Mononuclear cell (primary cell): ENCODE data around the gene CNN1. TPM values are rescaled to one million over a fixed set of nuclear protein-coding genes. Genes with fewer than 3 reads are reported as not detected.
"Not testable (repeated sequence)": the region's sequence is repeated elsewhere in the genome, so short reads cannot be mapped to it uniquely, and the experiment has no call there.

Experiments used
- H3K27me3 ChIP-seq: 2 replicates; pipeline ENCODE4 v1.6.0; 2011; ENCODE audit warnings: low read length, control low read depth; ENCODE audit not compliant: insufficient read depth
- H3K4me1 ChIP-seq: 2 replicates; pipeline ENCODE4 v1.5.1; 2011; ENCODE audit warnings: mild to moderate bottlenecking, low read length, control low read depth; ENCODE audit not compliant: insufficient read depth
- H3K4me3 ChIP-seq: 2 replicates; pipeline ENCODE4 v1.5.1; 2011; ENCODE audit warnings: mild to moderate bottlenecking, low read length, moderate library complexity
- H3K9me3 ChIP-seq: 2 replicates; pipeline ENCODE4 v1.5.1; 2011; ENCODE audit warnings: low read depth, mild to moderate bottlenecking, control low read depth, low read length
- total RNA-seq: library from RNA; depleted of rRNA; stranded (reverse); fragments of >200 nt; gene quantifications from one replicate; pipeline ENCODE4 v1.2.3, GENCODE V29; 2012

Gene CNN1
- total RNA-seq, 1 donor, result 0.52 TPM

DNA sequence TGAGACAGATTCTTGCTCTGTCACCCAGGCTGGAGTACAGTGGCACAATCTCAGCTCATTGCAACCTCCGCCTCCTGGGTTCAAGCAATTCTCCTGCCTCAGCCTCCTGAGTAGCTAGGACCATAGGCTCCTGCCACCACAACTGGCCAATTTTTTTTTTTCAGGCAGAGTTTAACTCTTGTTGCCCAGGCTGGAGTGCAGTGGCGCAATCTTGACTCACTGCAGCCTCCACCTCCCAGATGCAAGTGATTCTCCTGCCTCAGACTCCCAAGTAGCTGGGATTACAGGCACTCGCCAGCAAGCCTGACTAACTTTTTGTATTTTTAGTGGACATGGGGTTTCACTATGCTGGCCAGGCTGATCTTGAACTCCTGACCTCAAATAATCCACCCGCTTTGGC is 35.1 kb downstream of the CNN1 start:
- not testable (repeated sequence) for H3K4me3 ChIP-seq, H3K9me3 ChIP-seq, H3K27me3 ChIP-seq
- peaks cover 30% of the 10 kb centered on the region for H3K4me1 ChIP-seq

DNA sequence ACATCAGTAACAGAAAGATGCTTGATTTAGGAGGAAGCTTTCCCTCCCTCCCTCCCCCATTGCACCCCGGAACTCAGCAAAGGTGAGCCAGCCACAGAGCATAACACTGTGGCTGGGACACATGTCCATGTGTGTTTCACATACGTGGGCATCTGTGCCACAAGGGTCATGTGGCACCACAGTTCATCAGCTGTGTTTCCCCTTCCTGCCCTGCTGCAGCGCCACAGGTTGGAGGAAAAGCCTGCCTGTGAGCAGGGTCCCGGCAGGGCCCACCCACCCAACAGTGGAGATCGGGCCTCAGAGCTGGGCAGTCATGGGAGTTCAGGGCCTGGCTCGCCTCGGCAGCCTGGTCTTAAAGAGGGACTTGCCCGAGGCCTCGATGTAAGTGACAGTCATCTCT is 36.0 kb downstream of the CNN1 start:
- Histone ChIP-seq H3K27me3 (no peaks in the 10 kb centered on the region), H3K4me3 (no peak overlapping the region), H3K9me3 (no peaks in the 10 kb centered on the region), H3K4me1 (peaks cover 34% of the 10 kb centered on the region)

DNA sequence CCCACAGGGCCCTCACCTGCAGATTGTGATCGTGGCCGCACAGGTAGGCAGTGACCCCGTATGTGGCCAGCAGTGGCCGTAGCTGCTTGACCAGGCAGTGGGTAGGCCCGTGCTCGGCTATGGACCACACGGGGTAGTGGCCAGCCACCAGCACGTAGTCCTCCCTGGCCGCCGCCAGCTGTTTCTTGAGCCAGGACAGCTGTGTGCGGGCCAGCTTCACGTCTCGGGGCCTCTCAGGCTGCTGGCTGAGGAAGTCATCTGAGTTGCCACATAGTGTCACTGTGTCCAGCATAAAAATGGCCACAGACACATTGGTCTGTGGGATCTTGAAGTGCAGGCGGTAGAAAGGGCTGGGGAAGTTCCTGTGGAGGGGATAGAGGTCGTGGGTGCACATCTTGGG is 37.6 kb downstream of the CNN1 start:
- Histone ChIP-seq H3K9me3 (no peaks in the 10 kb centered on the region), H3K4me3 (no peak overlapping the region), H3K4me1 (peaks cover 45% of the 10 kb centered on the region), H3K27me3 (no peaks in the 10 kb centered on the region)

DNA sequence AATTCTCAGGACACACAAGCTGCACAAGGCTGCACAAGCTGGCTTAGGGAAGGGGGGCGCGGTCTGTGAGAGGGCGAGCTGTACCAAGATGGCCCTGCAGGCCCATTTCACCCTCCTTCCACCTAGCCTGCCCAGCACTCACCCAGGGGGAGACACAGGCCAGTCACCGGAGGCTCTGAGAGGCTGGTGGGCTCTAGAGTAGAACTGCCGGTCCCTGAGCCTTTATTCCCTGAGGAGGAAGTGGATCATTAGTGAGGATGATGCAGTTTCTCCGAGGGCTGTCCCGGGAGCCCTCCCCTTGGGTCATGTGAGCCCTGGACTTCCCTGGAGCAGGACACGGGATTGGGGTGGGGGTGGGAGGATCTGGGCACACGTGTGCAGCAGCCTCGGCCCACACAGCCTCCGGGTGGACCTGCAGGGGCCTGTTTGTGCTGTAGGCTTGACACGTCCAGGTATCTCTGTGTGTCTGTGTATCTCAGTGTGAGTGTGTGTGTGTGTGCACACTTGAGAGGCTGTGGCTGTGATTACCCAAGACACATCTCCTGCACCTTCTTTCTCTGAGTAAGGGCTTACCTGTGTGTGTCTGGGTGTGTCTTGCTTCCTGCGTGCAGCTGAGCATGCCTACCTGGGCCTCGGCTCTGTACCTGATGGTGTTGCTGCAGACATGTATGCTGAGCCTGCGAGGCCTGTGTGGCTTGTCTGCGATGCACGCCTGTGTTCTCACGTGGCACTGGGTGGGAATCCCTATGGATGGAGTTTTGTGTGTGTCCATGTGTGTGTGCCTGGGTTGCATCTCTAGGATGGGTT is 39.0 kb downstream of the CNN1 start, which contains the start of gene ACP5:
Gene ACP5 (minus strand): TSS at position 195 of the 807 bp plus-strand sequence. CDS start 328 bp downstream, outside the sequence.
- peak within 1 kb of the TSS; percentile 41 for H3K4me3 ChIP-seq
- no peaks in the 10 kb centered on the region for H3K27me3 ChIP-seq
- peaks cover 59% of the 10 kb centered on the region for H3K4me1 ChIP-seq
- no peaks in the 10 kb centered on the region for H3K9me3 ChIP-seq

DNA sequence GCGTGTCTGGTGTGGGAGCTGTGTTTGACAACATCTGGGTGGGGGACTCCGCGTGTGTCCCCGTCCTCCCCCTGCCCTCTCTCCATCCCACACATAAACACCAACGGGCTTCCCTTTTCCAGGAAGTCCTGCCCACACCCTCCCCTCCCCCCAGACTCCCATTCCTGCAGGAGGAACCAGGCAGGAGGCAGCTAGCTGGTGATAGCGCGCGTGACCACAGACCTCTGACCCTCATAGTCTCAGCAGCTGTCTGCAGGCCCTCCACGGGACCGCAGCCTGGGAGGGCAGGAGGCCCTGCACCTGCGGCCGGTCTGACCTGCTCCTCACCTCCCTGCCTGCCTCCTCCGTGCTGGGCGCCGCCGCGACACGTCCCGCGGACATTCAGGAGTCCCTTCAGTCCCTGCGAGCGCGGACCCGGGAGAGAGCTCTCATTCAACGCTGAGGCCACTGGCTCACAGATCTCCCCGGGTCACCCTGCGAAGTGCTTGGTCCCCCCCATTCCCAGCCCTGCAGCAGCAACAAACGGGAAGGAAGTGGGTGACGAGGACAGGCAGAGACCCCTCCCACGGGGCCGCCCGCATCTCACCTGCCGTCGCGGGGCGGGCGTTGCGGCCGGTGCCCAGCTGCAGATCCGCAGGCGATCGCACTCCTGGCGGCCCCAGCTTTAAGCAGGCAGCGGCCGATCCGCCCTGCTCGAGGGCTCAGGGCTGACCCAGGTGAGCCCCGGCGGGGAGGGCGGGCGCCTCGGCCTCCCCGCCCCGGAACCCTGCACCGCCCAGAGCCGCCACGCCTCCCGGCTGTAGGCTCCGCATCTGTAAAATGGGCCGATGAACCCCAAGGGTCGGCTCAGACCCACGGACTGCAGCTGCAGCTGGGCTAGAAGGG is 39.8 kb downstream of the CNN1 start:
- H3K4me3 ChIP-seq, result peak overlapping the region; percentile 41
- no peaks in the 10 kb centered on the region for H3K9me3 ChIP-seq
- H3K4me1 ChIP-seq, result peaks cover 67% of the 10 kb centered on the region
- no peaks in the 10 kb centered on the region for H3K27me3 ChIP-seq

DNA sequence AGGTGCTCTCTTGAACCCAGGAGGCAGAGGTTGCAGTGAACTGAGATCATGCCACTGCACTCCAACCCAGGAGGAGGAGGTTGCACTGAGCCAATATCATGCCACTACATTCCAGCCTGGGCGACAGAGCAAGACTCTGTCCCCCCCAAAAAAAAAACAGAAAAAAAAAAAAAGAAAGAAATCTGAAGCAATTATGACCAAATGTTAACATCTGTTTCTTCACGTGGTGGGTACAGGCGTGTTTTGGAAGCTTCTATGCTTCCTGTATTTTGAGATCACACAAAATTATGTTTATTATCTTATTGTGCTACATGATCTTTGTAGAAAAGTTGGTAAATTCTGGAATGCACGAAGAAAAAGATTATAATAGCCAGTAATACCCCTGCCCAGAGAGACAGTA is 41.5 kb downstream of the CNN1 start:
- Histone ChIP-seq H3K4me1 (peaks cover 83% of the 10 kb centered on the region), H3K9me3 (no peaks in the 10 kb centered on the region), H3K27me3 (no peaks in the 10 kb centered on the region), H3K4me3 (no peak overlapping the region)

DNA sequence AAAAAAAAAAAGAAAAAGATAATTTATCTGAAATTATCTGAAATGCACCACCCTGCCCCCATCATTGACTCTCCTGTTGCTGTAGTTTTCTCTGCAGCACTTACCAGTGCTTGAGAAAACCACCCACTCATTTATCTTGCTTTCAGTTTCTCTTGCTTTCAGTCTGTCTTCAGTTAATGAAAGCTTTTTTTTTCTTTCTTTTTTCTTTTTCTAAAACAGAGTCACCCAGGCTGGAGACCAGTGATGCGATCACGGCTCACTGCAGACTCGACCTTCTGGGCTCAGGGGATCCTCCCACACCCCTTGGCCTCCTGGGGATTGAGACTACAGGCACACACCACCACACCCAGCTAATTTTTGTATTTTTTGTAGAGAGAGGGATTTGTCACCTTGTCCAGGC is 43.1 kb downstream of the CNN1 start:
- H3K4me1 ChIP-seq, result peaks cover 76% of the 10 kb centered on the region

DNA sequence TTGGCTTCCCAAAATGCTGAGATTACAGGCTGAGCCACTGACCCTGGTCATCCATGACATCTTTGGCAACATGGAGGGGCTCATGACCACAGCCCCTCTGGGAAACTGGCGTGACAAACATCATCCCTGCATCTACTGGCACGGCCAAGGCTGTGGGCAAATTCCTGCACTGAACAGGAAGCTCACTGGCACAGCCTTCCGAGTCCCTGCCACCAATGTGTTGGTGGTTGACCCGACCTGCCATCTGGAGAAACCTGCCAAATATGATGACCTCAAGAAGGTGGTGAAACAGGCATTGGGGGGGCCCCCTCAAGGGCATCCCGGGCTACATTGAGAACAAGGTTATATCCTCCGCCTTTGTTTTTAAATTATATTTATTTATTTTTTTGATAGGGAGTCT is 47.7 kb downstream of the CNN1 start:
- peaks cover 45% of the 10 kb centered on the region for H3K4me1 ChIP-seq
- no peaks in the 10 kb centered on the region for H3K27me3 ChIP-seq
- H3K4me3 ChIP-seq, result no peak overlapping the region
- H3K9me3 ChIP-seq, result no peaks in the 10 kb centered on the region

More for the DNA sequence above, 43.1 kb downstream of the CNN1 start:
- no peaks in the 10 kb centered on the region for H3K27me3 ChIP-seq
- H3K9me3 ChIP-seq, result no peaks in the 10 kb centered on the region
- H3K4me3 ChIP-seq, result no peak overlapping the region

DNA sequence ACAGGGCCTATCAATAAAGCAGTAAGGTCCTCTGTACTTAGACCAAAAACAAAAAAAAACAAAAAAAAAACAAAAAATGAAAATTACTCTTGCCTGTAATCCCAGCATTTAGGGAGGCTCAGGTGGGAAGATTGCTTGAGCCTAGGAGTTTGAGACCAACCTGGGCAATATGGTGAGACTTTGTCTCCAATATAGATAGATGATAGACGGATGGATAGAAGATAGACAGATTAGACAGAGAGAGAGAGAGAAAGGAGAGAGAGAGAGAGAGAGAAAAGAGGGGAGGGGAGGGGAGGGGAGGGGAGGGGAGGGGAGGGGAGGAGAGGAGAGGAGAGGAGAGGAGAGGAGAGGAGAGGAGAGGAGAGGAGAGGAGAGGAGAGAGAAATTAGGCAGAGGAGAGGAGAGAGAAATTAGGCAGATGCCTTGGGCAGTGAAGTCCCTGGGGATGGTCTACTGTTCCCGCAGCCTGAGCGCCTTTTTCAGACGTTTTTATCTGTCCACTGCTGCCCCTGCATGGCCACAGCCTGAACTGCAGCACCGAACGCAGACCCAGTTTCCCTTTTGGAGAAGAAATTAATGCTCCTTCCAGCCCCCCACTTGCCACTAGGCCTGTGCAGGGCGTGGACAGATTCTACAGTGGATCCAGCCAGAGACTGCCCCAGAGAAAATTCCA is 48.8 kb downstream of the CNN1 start:
- H3K4me1 ChIP-seq, result peaks cover 34% of the 10 kb centered on the region
- no peak overlapping the region for H3K4me3 ChIP-seq
- no peaks in the 10 kb centered on the region for H3K9me3 ChIP-seq
- no peaks in the 10 kb centered on the region for H3K27me3 ChIP-seq

DNA sequence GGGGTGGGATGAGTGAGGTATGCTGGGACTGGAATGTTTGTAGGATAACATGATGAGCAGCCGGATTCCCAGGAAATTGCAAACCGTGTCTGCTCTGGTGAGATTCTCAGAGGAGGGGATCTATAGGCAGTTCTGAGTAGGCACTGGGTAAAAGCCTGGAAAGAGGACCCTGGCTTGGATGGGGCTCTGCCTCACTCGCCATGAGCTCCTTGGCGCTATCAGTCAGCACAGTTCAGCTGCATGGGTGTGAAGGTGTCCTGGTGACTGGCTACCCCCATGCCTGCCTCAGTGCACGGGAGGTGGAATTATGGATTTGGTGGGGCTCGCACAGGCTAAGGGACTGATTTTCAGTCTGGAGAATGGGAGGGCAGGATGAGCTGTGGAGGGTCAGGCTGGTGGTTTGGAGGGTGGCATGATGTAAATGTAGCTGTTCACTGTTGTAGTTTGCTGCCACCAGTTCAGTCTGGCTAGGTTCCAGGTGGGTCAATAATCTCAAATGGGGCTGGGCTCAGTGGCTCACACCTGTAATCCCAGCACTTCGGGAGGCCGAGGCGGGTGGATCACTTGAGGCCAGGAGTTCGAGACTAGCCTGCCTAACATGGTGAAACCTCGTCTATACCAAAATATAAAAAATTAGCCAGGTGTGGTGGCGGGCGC is 49.5 kb downstream of the CNN1 start:
- H3K27me3 ChIP-seq, result no peaks in the 10 kb centered on the region
- H3K9me3 ChIP-seq, result no peaks in the 10 kb centered on the region
- no peak overlapping the region for H3K4me3 ChIP-seq
- peaks cover 27% of the 10 kb centered on the region for H3K4me1 ChIP-seq

DNA sequence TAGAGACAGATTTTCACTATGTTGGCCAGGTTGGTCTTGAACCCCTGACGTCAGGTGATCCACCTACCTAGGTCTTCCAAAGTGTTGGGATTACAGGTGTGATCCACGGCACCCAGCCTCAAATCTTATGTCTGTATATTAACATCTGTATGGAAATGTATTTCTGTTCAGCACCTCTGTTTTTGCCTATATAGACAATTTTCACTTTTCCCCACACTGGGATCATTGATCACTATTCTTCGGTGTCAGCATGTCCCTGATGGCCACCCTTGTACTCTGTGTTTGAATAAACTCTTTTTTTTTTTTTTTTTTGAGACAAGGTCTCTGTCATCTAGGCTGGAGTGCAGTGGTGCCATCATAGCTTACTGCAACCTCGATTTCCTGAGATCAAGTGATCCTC is 55.4 kb downstream of the CNN1 start:
- H3K4me3 ChIP-seq, result no peak overlapping the region
- no peaks in the 10 kb centered on the region for H3K27me3 ChIP-seq
- no peaks in the 10 kb centered on the region for H3K9me3 ChIP-seq
- H3K4me1 ChIP-seq, result peaks cover 16% of the 10 kb centered on the region

DNA sequence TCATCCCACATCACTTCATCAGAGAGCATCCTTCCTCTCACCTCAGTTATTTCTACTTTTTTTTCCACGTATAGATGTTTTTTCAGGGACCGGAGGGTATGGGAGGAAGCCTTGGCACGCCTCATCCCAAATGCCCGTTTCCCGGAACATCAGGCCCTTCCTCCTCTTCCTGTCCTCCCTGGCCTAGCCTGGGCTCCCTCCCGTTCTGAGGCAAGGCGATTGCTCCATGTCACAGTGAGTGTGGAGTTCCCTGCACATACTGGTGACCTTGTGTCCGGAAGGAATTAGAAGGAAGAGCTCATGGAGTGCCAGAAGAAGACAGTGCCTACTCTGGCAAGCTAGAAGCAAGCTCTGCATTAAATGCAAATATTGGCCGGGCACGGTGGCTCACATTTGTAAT is 57.5 kb downstream of the CNN1 start:
- H3K4me1 ChIP-seq, result peaks cover 16% of the 10 kb centered on the region
- no peak overlapping the region for H3K4me3 ChIP-seq
- no peaks in the 10 kb centered on the region for H3K9me3 ChIP-seq
- no peaks in the 10 kb centered on the region for H3K27me3 ChIP-seq

DNA sequence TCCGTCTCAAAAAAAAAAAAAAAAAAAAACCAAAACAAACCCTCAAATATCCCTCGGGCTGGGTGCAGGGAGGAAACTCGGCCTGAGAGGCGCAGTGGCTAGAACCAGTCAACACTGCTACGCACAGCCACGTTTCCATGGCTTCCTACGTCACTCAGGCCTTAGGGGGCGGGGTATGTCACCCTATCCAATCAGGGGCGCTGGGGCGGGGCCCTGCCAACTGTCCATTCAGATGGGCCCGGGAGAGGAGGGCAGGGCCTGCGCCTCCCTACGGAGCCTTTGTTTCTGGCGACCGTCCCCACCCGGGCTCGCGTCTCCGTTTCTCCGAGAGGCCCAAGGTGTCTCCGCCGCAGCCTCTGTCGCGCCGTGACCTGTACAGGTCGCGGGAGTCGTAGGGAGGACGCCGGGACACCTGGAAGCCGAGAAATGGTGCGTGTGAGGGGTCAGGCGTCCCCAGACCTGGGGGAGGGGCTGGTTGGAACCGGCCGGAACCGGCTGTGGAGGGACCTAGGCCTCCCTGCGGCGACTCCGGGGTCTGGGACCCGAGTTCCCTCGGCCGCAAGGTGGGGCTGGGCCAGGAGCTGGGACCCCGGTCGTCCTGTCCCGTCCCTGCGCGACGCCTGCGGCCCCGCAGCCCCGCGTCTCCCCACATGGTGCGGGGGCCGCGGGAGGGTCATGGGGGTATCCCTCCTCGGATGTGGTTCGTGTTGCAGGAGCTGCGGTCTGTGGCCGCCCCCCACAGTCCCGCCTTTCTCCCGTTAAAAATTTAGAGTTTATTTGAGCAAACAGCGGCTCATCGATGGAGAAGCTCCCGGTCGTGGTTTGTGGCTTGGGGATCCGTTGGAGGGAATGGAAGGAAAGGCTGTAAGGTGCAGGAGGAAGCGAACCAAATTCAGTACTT is 58.8 kb downstream of the CNN1 start, which contains the start of gene ZNF627:
Gene ZNF627 (plus strand): TSS at position 282 of the 901 bp plus-strand sequence. CDS start 145 bp downstream, at position 427.
- H3K4me3 ChIP-seq, result peak within 1 kb of the TSS; percentile 89
- peaks cover 16% of the 10 kb centered on the region for H3K4me1 ChIP-seq
- no peaks in the 10 kb centered on the region for H3K27me3 ChIP-seq
- no peaks in the 10 kb centered on the region for H3K9me3 ChIP-seq

DNA sequence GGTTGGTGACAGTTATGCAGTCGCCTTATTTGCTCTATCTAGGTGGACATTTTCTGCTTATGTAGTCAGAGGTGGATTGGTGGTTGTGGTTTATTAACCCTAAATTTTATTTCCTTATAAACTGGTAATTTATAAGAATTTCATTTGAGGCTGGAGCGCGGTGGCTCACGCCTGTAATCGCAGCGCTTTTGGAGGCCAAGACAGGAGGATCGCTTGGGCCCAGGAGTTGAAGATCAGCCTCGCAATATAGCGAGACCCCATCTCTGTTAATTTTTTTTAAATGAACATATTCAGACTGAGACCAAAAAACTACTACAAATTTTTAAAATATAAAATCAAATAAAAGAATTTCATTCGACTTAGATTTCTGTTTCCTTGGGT is 59.4 kb downstream of the CNN1 start:
- H3K27me3 ChIP-seq, result no peaks in the 10 kb centered on the region
- peak overlapping the region; percentile 89 for H3K4me3 ChIP-seq
- H3K4me1 ChIP-seq, result peaks cover 16% of the 10 kb centered on the region
- no peaks in the 10 kb centered on the region for H3K9me3 ChIP-seq
